ENCODE results near the gene KLK6. TPM values are rescaled to one million over a fixed set of nuclear protein-coding genes. Genes with fewer than 3 reads are reported as not detected.

The KLK6 gene
- total and polyA plus RNA-seq, 2 of the 13 experiments (the other 11 are each of a cell fraction or from before 2014, with no cell fraction given), result 0.15 to 1.8 TPM

DNA sequence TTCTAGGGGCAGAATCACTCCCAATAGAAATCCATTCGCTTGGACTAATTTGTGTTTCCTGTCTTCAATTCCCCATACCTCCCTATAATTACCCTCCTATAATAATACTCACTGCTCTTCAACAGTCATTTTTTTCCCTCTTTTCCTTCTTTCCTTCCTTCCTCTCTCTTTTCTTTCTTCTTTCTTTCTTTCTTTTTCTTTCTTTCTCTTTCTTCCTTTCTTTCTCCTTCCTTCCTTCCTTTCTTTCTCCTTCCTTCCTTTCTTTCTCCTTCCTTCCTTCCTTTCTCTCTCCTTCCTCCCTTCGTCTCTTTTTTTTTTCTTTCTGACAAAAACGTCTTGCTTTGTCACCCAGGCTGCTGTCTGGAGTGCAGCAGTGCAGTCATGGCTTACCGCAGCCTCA is 24.6 kb downstream of the KLK6 start:
- Histone ChIP-seq H3K36me3 (replicated peaks in 1 of 2; ENCODE audit: control insufficient read depth in 1 of 2, insufficient read depth in 2 of 2, low read length in 2 of 2) (no peaks in the 10 kb centered on the region), H3K4me1 (ENCODE audit: insufficient read depth, low read length) (no peaks in the 10 kb centered on the region), H3K27me3 (ENCODE audit: control insufficient read depth in 1 of 2, insufficient read depth in 2 of 2, low read length in 2 of 2) (peaks cover 0 to 7% of the 10 kb centered on the region in 2 experiments; a peak in 1 of 5 replicates), H4K20me1 (ENCODE audit: insufficient read depth, low read length) (no peaks in the 10 kb centered on the region), H2AFZ (ENCODE audit: low read length) (no peak overlapping the region), H3K9me3 (ENCODE audit: low read length) (no peaks in the 10 kb centered on the region), H3K9ac (ENCODE audit: insufficient read depth, low read depth, low read length) (no peak overlapping the region), H3K4me3 (replicated peaks in 1 of 3; ENCODE audit: insufficient read depth in 1 of 3, low read depth in 2 of 3, low read length in 3 of 3) (no peak overlapping the region), H3K4me2 (ENCODE audit: low read depth, low read length) (no peak overlapping the region), H3K79me2 (ENCODE audit: insufficient read depth, low read length) (no peaks in the 10 kb centered on the region), H3K27ac (ENCODE audit: extremely low read length, insufficient read depth, low read length) (no peak overlapping the region)
- ATAC-seq (no peak), DNase-seq (ENCODE audit: low spot score) (no peak), FAIRE-seq (no peak)
- POLR2A ChIA-PET, result no interaction called here
- intact Hi-C loops (cut with micrococcal nuclease; ENCODE audit: unreplicated experiment), result no loop called here
- CTCF ChIA-PET (ENCODE audit: low intra/inter-chr PET ratio, low total read pairs), result no interaction called here
- BruUV-seq (replicated peaks), result no TSS peak
- WGBS (ENCODE audit: low lambda C conversion rate), result 37% methylated on average over 4 of the region's 4 CpGs
- in situ Hi-C loops (cut with HindIII; ENCODE audit: extremely low pct_ligation_motif_present, low pct_unique_long_range_greater_than_20kb), result loop anchor here (25.0 kb wide), 1 partner anchor 143 kb away; the partner anchor contains the start of gene KLK14
- TF ChIP-seq NKX3-1 (CRISPR knock-in tag; IDR thresholded peaks at IDR 0.05), result no peak
- TF ChIP-seq, protein P1, sequence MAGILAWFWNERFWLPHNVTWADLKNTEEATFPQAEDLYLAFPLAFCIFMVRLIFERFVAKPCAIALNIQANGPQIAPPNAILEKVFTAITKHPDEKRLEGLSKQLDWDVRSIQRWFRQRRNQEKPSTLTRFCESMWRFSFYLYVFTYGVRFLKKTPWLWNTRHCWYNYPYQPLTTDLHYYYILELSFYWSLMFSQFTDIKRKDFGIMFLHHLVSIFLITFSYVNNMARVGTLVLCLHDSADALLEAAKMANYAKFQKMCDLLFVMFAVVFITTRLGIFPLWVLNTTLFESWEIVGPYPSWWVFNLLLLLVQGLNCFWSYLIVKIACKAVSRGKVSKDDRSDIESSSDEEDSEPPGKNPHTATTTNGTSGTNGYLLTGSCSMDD (CRISPR knock-in tag; IDR thresholded peaks at IDR 0.05), result no peak

DNA sequence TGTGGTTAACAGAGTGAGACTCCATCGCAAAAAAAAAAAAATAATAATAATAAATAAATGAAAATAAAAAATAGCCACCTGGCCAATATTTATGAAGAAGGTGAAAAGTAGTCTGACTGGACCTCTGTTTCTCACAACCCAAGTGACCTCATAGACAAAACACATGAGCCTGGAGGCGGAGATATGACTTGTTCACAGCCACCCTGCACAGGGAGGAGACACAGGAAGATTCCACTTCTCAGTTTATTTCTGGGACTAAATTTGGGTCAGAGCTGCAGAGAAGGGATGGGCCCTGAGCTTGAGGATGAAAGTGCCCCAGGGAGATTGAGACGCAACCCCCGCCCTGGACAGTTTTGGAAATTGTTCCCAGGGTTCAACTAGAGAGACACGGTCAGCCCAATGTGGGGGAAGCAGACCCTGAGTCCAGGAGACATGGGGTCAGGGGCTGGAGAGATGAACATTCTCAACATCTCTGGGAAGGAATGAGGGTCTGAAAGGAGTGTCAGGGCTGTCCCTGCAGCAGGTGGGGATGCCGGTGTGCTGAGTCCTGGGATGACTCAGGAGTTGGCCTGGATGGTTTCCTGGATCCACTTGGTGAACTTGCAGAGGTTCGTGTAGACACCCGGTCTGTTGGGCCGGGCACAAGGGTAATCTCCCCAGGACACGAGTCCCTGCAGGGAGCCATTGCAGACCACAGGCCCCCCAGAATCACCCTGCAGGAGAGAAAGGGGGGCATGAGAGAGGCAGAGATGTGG is 26.1 kb downstream of the KLK6 start:
- BruUV-seq (replicated peaks), result no TSS peak
- Histone ChIP-seq H3K27me3 (ENCODE audit: control insufficient read depth in 1 of 2, insufficient read depth in 2 of 2, low read length in 2 of 2) (peaks cover 0 to 7% of the 10 kb centered on the region in 2 experiments; a peak in 1 of 5 replicates), H3K79me2 (ENCODE audit: insufficient read depth, low read length) (no peaks in the 10 kb centered on the region), H3K4me1 (ENCODE audit: insufficient read depth, low read length) (no peaks in the 10 kb centered on the region), H3K9ac (ENCODE audit: insufficient read depth, low read depth, low read length) (no peak overlapping the region), H3K4me2 (ENCODE audit: low read depth, low read length) (no peak overlapping the region), H3K4me3 (replicated peaks in 1 of 3; ENCODE audit: insufficient read depth in 1 of 3, low read depth in 2 of 3, low read length in 3 of 3) (no peak overlapping the region), H3K36me3 (replicated peaks in 1 of 2; ENCODE audit: control insufficient read depth in 1 of 2, insufficient read depth in 2 of 2, low read length in 2 of 2) (no peaks in the 10 kb centered on the region), H2AFZ (ENCODE audit: low read length) (no peak overlapping the region), H4K20me1 (ENCODE audit: insufficient read depth, low read length) (no peaks in the 10 kb centered on the region), H3K27ac (ENCODE audit: extremely low read length, insufficient read depth, low read length) (no peak overlapping the region), H3K9me3 (ENCODE audit: low read length) (no peaks in the 10 kb centered on the region)
- ATAC-seq, result no peak
- POLR2A ChIA-PET, result no interaction called here
- FAIRE-seq, result no peak
- 3% methylated on average over 9 of the region's 10 CpGs for WGBS (ENCODE audit: low lambda C conversion rate)
- intact Hi-C loops (cut with micrococcal nuclease; ENCODE audit: unreplicated experiment), result no loop called here
- in situ Hi-C loops (cut with HindIII; ENCODE audit: extremely low pct_ligation_motif_present, low pct_unique_long_range_greater_than_20kb), result loop anchor here (25.0 kb wide), 1 partner anchor 144 kb away; the partner anchor contains the start of gene KLK14
- no peak for DNase-seq (ENCODE audit: low spot score)
- CTCF ChIA-PET (ENCODE audit: low intra/inter-chr PET ratio, low total read pairs), result no interaction called here
- no peak for TF ChIP-seq ZNF3 (CRISPR knock-in tag; IDR thresholded peaks at IDR 0.05)
- TF ChIP-seq ZSCAN20 (CRISPR knock-in tag; IDR thresholded peaks at IDR 0.05; ENCODE audit: borderline replicate concordance), result no peak
- no peak for TF ChIP-seq ZNF350 (CRISPR knock-in tag; IDR thresholded peaks at IDR 0.05; ENCODE audit: borderline replicate concordance, low read depth)
- TF ChIP-seq PHF21A (CRISPR knock-in tag; IDR thresholded peaks at IDR 0.05), result no peak
- no peak for TF ChIP-seq GABPA (IDR thresholded peaks at IDR 0.05; ENCODE audit: low read depth, low read length)
- TF ChIP-seq GABPA (CRISPR knock-in tag; IDR thresholded peaks at IDR 0.05; ENCODE audit: low read depth), result no peak
- TF ChIP-seq, protein P2, sequence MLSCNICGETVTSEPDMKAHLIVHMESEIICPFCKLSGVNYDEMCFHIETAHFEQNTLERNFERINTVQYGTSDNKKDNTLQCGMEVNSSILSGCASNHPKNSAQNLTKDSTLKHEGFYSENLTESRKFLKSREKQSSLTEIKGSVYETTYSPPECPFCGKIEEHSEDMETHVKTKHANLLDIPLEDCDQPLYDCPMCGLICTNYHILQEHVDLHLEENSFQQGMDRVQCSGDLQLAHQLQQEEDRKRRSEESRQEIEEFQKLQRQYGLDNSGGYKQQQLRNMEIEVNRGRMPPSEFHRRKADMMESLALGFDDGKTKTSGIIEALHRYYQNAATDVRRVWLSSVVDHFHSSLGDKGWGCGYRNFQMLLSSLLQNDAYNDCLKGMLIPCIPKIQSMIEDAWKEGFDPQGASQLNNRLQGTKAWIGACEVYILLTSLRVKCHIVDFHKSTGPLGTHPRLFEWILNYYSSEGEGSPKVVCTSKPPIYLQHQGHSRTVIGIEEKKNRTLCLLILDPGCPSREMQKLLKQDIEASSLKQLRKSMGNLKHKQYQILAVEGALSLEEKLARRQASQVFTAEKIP (CRISPR knock-in tag; IDR thresholded peaks at IDR 0.05; ENCODE audit: borderline replicate concordance), result no peak
- TF ChIP-seq RAD51 (IDR thresholded peaks at IDR 0.05; ENCODE audit: borderline replicate concordance), result no peak
- TF ChIP-seq, protein P3, sequence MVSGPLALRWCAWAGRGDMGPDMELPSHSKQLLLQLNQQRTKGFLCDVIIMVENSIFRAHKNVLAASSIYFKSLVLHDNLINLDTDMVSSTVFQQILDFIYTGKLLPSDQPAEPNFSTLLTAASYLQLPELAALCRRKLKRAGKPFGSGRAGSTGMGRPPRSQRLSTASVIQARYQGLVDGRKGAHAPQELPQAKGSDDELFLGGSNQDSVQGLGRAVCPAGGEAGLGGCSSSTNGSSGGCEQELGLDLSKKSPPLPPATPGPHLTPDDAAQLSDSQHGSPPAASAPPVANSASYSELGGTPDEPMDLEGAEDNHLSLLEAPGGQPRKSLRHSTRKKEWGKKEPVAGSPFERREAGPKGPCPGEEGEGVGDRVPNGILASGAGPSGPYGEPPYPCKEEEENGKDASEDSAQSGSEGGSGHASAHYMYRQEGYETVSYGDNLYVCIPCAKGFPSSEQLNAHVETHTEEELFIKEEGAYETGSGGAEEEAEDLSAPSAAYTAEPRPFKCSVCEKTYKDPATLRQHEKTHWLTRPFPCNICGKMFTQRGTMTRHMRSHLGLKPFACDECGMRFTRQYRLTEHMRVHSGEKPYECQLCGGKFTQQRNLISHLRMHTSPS (CRISPR knock-in tag; IDR thresholded peaks at IDR 0.05; ENCODE audit: low read depth), result no peak
- TF ChIP-seq, protein P4, sequence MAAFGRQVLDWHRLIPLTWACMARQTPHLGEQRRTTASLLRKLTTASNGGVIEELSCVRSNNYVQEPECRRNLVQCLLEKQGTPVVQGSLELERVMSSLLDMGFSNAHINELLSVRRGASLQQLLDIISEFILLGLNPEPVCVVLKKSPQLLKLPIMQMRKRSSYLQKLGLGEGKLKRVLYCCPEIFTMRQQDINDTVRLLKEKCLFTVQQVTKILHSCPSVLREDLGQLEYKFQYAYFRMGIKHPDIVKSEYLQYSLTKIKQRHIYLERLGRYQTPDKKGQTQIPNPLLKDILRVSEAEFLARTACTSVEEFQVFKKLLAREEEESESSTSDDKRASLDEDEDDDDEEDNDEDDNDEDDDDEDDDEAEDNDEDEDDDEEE (CRISPR knock-in tag; IDR thresholded peaks at IDR 0.05), result no peak
- no peak for TF ChIP-seq ZNF224 (CRISPR knock-in tag; IDR thresholded peaks at IDR 0.05)

Measured in HepG2 (cell line).